ENCODE data around the gene STMN1.

Gene STMN1

DNA sequence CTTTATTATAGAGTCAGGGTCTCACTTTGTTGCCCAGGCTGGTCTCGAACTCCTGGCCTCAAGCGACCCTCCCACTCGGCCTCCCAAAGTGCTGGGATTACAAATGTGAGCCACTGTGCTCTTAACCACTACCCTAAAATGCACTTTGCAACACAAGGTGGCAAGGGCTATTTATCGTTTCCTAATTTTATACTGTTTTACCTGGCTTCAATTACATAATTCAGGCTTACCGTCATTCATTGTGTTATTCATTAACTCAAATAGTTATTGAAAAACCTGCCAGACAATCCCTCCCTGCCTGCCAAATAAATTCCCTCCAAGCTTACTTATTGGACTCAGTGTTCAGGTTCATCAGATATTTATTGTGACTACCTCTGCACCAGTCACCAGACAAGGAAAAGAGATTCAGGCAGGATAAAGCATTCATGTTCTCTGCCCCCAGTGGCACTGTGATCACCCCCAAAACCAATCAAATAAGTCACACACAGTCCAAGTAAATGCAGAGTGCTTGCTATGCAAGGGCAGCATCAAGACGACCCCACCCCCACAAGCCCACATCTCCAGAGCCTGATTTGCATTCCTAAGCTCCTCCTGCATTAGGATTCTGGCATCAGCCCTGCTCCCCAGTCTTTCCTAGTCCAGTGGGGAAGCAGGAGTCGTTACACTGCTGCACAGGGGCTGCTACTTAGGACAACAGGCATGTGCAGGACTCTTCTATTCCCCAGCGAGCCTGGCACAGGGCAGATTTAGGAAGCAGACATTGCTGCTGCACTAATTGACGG lies 38.8 kb downstream of the STMN1 start:
- DNase-seq, result no peak

GRCh38 chr1:25866288-25866687 lies 39.9 kb downstream of the STMN1 start:
- DNase-seq, result no peak

GRCh38 chr1:25864434-25864833 lies 41.8 kb downstream of the STMN1 start:
- DNase-seq, result no peak

GRCh38 chr1:25863486-25864262 lies 42.5 kb downstream of the STMN1 start:
- no peak for DNase-seq

GRCh38 chr1:25862785-25863485 lies 43.3 kb downstream of the STMN1 start:
- DNase-seq, result no peak

GRCh38 chr1:25861316-25862286 lies 44.6 kb downstream of the STMN1 start:
- DNase-seq, result no peak

DNA sequence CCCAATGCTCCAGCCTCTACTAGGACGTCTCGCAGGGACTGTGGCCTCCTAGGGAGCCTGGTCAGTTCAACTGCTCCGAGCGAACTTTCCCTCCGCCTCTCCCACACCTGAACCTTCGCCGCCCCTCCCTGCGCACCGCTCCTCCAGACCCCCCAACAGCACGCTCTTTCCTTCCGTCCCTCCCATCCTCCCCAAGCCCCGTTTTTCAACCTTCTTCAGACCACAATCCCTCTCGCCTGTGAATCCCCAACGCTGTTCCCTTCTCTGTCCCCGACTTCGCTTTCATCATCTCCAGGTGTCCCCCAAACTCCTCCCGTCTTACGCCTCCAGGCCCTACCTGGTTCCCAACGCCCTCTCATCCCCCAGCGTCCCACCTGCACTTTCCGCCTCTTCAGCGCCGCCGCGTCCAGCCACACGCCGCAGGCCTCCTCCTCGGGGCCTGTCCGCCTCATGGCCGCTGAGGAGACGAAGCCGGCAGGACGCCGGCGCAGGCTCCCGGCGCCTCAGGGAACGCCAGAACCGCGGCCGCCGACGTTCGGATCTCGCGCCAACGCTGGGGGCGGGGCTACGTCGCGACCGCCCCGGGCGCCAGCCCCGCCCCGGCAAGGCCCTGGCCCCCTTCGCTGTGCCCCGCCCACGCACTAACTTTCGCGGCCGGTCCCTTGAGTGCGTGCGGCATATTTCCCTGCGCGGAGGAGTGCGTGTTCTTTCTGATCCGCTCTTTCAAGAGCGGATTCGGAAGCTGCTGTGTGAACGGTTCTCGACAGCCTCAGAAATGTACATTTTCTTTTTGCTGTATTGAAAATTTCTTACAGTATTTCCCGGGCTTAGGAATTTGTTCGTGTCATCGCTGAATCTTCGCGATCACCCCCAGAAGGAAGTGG lies 47.1 kb downstream of the STMN1 start, which contains the start of gene AUNIP:
AUNIP (minus strand) TSS at position 552 of the 884 bp plus-strand sequence; CDS start at position 452, 100 bp downstream.
- peak; percentile 87 for DNase-seq

DNA sequence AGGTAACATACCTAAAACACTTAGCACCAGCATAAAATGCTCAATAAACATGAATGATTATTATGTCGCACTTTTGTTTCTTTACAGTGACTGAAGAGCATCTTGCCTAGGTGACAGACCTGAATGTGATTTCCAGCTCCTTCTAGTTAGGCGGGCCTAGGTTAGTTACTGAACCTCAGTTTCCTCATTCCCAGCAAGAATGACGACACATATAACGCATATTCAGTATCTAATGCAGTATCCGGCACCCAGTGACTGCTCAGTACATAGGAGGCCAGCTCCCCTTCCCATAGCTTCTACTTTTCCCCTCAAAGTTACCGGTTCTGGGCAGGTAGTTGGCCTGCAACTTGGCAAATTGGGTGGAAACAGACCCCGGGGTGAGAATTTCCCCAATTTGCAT lies 47.7 kb downstream of the STMN1 start:
- no peak for DNase-seq

GRCh38 chr1:25856856-25857255 lies 49.4 kb downstream of the STMN1 start:
- no peak for DNase-seq

DNA sequence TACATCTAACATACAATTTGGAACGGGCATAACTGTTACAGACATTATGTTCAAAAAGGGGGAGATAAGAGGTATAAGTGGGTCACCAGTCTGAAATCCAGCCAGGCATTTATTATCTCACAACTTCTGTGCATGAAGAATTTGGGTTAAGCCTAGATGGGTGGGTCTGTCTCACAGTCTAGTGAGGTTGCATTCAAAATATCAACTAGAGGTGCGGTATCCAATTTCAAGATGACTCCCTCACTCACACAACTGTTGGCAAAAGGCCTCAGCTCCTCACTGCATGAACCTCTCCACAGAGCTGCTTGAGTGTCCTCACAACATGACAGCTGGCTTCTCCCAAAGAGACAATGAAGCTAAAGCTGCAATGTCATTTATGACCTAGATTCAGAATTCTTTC lies 51.7 kb downstream of the STMN1 start:
- DNase-seq, result peak; percentile 75
